ENCODE data around the gene ADAM19.

The ADAM19 gene

DNA sequence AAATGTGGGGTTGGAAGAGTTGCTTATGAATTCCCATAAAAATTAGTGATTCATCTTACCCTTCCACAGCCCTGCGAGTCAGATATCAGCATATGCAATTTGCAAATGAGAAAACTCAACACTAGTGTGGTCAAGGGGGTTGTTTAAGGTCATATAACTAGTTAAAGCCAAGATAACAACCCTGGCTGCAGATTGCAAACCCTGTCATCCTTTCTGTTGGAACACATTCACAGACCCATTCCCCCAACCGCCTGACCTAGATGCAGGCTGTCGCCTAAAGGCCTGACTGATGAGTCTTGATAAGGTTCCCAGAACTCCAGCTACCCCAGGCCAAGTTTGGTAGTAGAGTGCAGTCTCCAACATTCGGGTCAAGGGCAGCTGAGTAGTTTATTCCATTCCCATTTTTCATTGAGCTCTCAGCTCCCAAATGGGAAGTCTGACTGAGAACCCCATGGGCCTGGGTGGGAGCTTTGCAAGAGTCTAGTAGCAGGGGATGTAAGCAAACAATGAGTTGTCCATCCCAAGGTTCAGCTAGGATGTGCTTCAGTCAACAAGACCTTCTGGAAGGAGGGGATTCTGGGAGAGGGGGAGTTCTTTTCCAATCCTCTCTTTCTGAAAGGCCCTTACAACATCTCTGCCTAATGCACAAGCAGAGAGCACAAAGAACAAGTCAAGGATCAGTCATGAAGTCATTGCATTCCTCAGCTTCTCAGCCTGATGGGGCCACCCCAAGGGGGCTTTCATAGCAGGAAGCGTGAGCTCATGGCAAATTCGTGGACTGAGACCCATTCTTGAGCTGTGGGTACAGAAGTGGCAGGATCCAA is 40.3 kb downstream of the ADAM19 start:
- Histone ChIP-seq H3K27ac (no peak overlapping the region), H3K27me3 (no peaks in the 10 kb centered on the region), H4K20me1 (no peaks in the 10 kb centered on the region), H3K9me3 (no peaks in the 10 kb centered on the region), H3K4me1 (no peaks in the 10 kb centered on the region), H3K9ac (no peak overlapping the region), H3K4me3 (no peak overlapping the region), H3K36me3 (peaks cover 12% of the 10 kb centered on the region; the same call in 1 of the 2 replicates), H3K4me2 (no peak overlapping the region)
- TF ChIP-seq Cebpa-rat (IDR thresholded peaks at IDR 0.05): no peak

DNA sequence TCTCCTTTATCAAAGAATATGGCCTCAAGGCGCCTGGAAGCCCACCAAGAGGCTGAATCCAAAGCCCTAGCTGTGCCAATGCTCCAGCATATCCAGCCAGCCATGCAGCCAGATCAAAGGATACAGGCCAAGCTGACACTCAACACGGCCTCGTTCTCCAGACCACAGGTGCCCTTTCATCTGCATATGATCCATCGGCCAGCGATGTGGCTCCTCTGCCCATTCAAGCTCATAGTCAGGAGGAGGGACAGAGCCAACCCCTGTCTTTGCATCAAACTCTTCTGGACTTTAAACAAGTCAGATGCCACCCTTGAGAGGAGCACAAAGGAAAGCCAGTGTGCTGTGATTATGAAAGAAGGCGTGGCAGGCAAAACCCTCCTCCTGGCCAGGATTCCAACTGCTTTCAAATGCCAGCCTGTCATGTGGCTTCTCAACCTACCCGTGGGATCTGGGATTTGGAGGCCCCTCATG is 42.5 kb downstream of the ADAM19 start:
- H3K4me2 ChIP-seq: no peak overlapping the region
- no peak overlapping the region for H3K27ac ChIP-seq
- no peaks in the 10 kb centered on the region for H3K4me1 ChIP-seq
- no peak overlapping the region for H3K4me3 ChIP-seq
- no peaks in the 10 kb centered on the region for H3K9me3 ChIP-seq
- H3K27me3 ChIP-seq: no peaks in the 10 kb centered on the region
- TF ChIP-seq Cebpa-rat (IDR thresholded peaks at IDR 0.05): no peak
- no peak overlapping the region for H3K9ac ChIP-seq
- no peaks in the 10 kb centered on the region for H4K20me1 ChIP-seq
- peaks cover 12% of the 10 kb centered on the region; the same call in 1 of the 2 replicates for H3K36me3 ChIP-seq

DNA sequence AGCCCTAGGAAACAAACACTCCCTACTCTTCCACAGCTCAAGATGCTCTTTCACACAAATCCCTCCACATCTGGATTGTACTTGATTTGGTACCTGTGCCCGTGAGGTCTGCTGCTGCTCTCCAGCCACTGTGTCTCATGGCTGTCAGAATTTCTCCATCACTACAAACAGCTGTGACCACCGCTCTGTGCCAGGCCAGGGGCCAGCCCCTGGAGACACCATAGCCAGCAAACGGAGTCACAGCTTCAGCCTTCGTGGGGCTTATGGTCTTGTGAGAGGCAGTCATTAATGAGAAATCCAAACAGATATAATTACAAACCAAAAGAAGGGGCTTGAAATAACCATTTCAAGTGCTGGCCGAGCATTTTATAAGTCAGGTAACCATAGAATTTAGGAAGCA is 43.6 kb downstream of the ADAM19 start:
- no peak overlapping the region for H3K27ac ChIP-seq
- no peaks in the 10 kb centered on the region for H3K9me3 ChIP-seq
- no peaks in the 10 kb centered on the region for H3K27me3 ChIP-seq
- no peaks in the 10 kb centered on the region for H4K20me1 ChIP-seq
- no peak overlapping the region for H3K4me3 ChIP-seq
- no peak overlapping the region for H3K4me2 ChIP-seq
- H3K36me3 ChIP-seq: peaks cover 11% of the 10 kb centered on the region; the same call in 1 of the 2 replicates
- no peaks in the 10 kb centered on the region for H3K4me1 ChIP-seq
- no peak overlapping the region for H3K9ac ChIP-seq
- TF ChIP-seq Cebpa-rat (IDR thresholded peaks at IDR 0.05): no peak

DNA sequence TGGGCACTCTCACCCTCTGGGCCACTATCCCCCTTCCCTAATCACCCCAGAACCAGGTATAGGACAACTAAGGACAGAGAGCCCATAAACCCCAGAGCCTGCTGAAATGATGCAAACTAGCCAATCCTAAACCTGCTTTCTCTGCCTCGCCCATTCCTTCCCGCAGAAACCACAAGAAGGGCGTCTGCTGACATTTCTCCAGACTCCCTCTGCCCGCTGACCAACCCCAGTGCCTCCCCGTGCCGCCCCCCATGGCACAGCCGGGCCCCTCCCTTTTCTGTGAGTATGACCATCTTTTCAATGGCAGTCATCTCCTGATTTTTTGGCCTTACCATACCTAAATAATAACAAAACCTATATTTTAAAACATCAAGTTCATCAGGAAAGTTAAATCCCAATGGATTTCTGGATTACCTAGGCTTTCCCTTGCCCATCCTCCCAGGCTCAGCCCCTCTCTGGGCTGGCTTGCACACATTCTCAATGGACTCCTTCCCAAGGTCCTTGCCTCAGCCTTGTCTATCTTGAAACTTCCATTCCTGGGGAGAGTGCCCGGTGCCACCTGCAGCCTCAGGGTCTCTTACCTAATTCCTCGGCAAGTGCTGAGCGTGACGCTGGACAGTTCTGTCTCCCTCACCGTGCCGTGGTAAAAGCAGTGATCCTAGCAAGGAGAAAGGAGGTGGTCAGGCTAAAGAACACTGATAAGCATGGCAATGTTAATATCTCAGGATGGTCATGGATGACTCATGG is 45.2 kb downstream of the ADAM19 start:
- Histone ChIP-seq H3K27ac (no peak overlapping the region), H3K4me3 (no peak overlapping the region)
- no peak for TF ChIP-seq Cebpa-rat (IDR thresholded peaks at IDR 0.05)

DNA sequence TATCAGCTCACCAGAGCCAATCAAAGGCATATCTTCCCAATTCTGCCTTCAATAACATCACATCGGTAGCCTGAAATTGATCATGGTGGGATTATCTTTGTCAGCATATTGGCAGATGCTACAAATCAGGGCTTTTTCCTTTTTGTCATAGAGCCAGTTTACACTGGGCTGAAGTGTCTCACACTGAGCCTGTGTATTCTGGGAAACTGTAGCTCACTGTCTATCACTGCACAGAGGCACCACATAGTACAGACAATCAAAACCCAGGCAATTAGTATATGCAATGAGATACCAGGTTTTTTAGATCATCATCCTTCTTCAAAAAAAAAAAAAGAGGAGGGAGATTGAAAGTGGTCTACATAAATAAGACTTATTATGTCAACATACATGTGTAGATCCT is 46.6 kb downstream of the ADAM19 start:
- Histone ChIP-seq H3K4me3 (no peak overlapping the region), H3K9me3 (no peaks in the 10 kb centered on the region), H3K27ac (no peak overlapping the region), H3K36me3 (no peaks in the 10 kb centered on the region; the same call in 1 of the 2 replicates), H3K4me1 (no peaks in the 10 kb centered on the region), H3K27me3 (no peaks in the 10 kb centered on the region), H4K20me1 (no peaks in the 10 kb centered on the region), H3K9ac (no peak overlapping the region), H3K4me2 (no peak overlapping the region)
- TF ChIP-seq Cebpa-rat (IDR thresholded peaks at IDR 0.05): no peak

More for the DNA sequence above, 45.2 kb downstream of the ADAM19 start:
- Histone ChIP-seq H3K27me3 (no peaks in the 10 kb centered on the region), H3K36me3 (peaks cover 3% of the 10 kb centered on the region; the same call in 1 of the 2 replicates), H4K20me1 (no peaks in the 10 kb centered on the region), H3K4me1 (no peaks in the 10 kb centered on the region), H3K9me3 (no peaks in the 10 kb centered on the region), H3K4me2 (no peak overlapping the region), H3K9ac (no peak overlapping the region)

DNA sequence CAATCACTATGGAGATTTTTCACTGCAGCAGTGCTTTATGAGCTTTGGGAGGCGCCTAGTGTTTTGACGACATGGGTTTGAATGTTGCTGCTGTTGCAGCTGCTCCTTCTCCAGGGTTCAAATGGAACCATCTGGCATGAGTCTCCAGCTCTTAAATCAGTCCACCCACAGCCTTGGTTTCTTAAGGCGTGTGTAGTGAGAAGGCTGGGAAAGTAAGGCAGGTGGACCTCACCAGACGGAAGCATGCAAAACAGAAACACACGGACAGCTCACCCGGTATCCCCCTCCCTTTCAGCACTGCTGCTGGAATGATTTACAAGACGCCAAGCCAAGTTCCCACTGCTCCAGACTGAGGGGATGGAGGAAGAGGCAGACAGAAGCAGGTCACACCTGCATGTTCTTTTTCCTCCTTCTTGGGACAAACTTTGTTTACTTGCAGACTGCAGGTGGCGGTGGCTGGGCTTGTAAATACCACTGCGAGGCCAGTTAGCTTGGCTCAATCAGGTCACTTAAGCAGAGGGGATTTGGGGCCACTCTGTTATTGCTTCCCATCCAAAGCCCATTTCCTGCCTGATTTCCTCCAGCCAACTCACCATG is 47.4 kb downstream of the ADAM19 start:
- Histone ChIP-seq H3K9ac (no peak overlapping the region), H3K36me3 (no peaks in the 10 kb centered on the region; the same call in 1 of the 2 replicates), H3K4me1 (no peaks in the 10 kb centered on the region), H4K20me1 (no peaks in the 10 kb centered on the region), H3K27ac (no peak overlapping the region), H3K4me3 (no peak overlapping the region), H3K27me3 (no peaks in the 10 kb centered on the region), H3K4me2 (no peak overlapping the region), H3K9me3 (no peaks in the 10 kb centered on the region)
- no peak for TF ChIP-seq Cebpa-rat (IDR thresholded peaks at IDR 0.05)

DNA sequence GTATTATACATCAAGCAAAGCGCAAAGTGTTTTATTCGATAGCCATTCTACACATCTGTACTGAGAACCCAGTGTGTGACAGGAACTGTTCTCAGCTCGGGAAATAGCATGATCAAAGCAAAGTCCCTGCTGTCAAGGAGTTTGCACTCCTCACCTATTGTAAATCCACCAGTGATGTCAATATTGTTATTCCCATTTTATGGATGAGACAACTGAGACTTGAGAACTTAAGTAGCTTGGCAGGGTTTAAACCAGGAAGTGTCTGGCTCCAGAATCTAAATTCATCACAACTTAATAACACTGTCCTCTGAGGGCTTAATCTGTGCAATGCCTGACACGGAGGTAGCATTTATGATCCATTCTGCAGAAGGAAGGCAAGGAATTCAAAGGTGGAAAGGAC is 50.7 kb downstream of the ADAM19 start:
- H3K9me3 ChIP-seq: no peaks in the 10 kb centered on the region
- no peaks in the 10 kb centered on the region for H4K20me1 ChIP-seq
- no peaks in the 10 kb centered on the region for H3K36me3 ChIP-seq
- no peak overlapping the region for H3K4me2 ChIP-seq
- no peak for TF ChIP-seq Cebpa-rat (IDR thresholded peaks at IDR 0.05)
- no peaks in the 10 kb centered on the region for H3K27me3 ChIP-seq
- no peaks in the 10 kb centered on the region for H3K4me1 ChIP-seq
- H3K4me3 ChIP-seq: no peak overlapping the region
- H3K27ac ChIP-seq: no peak overlapping the region
- no peak overlapping the region for H3K9ac ChIP-seq

DNA sequence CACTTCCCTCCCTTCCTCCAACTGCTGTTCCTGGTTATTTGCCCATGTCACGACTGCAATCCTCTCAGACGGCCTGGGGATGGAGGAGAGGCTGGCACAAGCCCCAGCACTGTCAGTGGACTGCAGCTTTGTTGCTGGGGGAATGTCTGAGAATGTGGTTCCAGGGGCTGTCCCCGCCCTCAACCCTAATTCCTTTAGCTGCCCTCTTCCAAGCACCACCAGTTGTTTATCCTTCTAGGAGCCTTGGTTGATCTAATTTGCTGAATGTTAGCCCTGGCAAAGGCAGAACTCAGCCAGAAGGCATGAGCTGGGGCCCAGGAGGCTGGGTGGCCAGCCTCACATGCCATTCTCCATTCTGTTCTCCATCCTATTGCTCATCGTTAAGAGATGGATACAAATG is 51.6 kb downstream of the ADAM19 start:
- Histone ChIP-seq H3K4me3 (no peak overlapping the region), H3K9me3 (no peaks in the 10 kb centered on the region), H3K27ac (no peak overlapping the region), H3K4me1 (no peaks in the 10 kb centered on the region), H3K4me2 (no peak overlapping the region), H4K20me1 (no peaks in the 10 kb centered on the region), H3K9ac (no peak overlapping the region), H3K27me3 (no peaks in the 10 kb centered on the region), H3K36me3 (peaks cover 4% of the 10 kb centered on the region; the same call in 1 of the 2 replicates)
- no peak for TF ChIP-seq Cebpa-rat (IDR thresholded peaks at IDR 0.05)

DNA sequence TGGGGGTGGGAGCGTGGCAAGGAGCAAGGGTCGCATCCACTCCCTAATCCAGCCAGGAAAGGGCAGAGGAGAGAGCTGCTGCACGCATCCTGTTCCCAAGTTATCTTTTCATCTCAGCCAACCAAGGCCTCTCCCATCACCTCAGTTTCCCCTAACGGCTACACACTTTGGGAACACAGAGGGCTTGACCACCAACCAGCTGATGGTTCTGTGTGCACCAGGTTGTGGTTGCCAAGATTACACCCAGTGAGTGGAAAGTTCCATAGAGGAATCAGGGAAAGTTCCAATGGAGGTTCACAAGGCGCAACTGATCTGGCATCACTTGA is 53.9 kb downstream of the ADAM19 start:
- Histone ChIP-seq H3K9me3 (no peaks in the 10 kb centered on the region), H3K9ac (no peak overlapping the region), H3K36me3 (peaks cover 4% of the 10 kb centered on the region; the same call in 1 of the 2 replicates), H3K4me2 (no peak overlapping the region), H3K27me3 (no peaks in the 10 kb centered on the region), H3K4me3 (no peak overlapping the region), H3K4me1 (no peaks in the 10 kb centered on the region), H3K27ac (no peak overlapping the region), H4K20me1 (no peaks in the 10 kb centered on the region)
- TF ChIP-seq Cebpa-rat (IDR thresholded peaks at IDR 0.05): no peak
